AG09319 (cell line): ENCODE measurements around the gene MRPS12.

Experiments
- DNase-seq: peaks from one replicate; pipeline ENCODE4 v3.0.0-alpha.2; 2010; ENCODE audit warnings: low read depth; ENCODE audit errors: extremely low read depth
- TF ChIP-seq, protein P1 (sequence below): IDR thresholded peaks from 2 replicates; pipeline ENCODE4 v1.5.1; 2011; ENCODE audit warnings: low read depth, mild to moderate bottlenecking, inconsistent platforms, low read length, moderate library complexity

The MRPS12 gene

DNA sequence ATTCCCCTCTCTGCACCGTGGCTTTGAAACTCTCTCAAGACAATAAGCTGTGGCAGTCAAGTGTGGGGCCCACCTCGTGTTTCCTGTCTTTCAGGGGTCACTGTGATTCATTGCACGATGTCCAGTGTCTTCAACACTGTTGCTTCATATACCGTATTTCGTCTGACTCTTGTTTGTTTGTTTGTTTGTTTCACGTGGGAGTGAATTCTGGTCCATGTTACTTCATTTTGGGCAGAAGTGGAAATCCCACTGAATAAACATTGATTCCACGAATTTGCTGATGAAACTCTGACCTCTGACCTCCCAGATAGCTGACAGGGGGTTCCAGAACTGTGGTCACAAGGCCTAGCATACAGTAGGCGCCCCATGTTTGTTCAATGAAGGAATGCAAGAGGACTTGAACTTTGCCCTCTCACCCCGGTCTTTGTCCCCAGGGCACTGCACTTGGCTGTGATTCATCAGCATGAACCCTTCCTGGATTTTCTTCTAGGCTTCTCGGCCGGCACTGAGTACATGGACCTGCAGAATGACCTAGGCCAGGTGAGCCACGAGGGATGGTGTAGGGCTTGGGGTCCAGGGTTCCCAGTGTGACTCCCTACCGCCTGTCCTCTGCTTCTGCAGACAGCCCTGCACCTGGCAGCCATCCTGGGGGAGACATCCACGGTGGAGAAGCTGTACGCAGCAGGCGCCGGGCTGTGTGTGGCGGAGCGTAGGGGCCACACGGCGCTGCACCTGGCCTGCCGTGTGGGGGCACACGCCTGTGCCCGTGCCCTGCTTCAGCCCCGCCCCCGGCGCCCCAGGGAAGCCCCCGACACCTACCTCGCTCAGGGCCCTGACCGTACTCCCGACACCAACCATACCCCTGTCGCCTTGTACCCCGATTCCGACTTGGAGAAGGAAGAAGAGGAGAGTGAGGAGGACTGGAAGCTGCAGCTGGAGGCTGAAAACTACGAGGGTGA is 25.9 kb upstream of the MRPS12 start:
- TF ChIP-seq, protein P1, sequence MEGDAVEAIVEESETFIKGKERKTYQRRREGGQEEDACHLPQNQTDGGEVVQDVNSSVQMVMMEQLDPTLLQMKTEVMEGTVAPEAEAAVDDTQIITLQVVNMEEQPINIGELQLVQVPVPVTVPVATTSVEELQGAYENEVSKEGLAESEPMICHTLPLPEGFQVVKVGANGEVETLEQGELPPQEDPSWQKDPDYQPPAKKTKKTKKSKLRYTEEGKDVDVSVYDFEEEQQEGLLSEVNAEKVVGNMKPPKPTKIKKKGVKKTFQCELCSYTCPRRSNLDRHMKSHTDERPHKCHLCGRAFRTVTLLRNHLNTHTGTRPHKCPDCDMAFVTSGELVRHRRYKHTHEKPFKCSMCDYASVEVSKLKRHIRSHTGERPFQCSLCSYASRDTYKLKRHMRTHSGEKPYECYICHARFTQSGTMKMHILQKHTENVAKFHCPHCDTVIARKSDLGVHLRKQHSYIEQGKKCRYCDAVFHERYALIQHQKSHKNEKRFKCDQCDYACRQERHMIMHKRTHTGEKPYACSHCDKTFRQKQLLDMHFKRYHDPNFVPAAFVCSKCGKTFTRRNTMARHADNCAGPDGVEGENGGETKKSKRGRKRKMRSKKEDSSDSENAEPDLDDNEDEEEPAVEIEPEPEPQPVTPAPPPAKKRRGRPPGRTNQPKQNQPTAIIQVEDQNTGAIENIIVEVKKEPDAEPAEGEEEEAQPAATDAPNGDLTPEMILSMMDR = no peak
- DNase-seq = no peak

DNA sequence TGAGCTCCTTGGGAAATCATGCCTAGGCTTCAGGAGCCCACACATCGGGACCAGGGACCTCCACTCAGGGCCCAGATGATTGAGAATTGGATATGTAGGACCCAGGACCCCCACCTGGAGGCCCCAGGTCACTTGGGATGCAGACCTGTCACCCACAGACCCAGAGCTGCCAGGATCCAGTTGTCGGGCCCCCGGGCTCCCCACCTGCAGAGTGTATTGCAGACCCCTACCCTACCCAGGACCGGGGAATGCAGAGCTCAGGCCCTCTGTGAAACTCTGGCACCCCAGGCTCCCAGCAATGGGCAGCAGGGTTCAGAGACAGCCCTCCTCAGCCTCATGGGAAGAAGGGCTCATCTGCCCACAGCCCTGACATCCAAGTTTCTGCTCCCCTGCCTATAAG is 25.1 kb upstream of the MRPS12 start:
- DNase-seq = no peak

DNA sequence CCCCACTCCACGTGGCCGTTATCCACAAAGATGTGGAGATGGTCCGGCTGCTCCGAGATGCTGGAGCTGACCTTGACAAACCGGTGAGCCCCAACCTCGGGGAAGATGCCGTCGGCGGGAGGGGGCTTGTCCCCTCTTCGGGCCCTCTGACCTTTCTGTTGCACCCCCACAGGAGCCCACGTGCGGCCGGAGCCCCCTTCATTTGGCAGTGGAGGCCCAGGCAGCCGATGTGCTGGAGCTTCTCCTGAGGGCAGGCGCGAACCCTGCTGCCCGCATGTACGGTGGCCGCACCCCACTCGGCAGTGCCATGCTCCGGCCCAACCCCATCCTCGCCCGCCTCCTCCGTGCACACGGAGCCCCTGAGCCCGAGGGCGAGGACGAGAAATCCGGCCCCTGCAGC is 23.5 kb upstream of the MRPS12 start:
- TF ChIP-seq, protein P1 = no peak
- no peak for DNase-seq

More for the DNA sequence above, 25.1 kb upstream of the MRPS12 start:
- TF ChIP-seq, protein P1 = no peak

DNA sequence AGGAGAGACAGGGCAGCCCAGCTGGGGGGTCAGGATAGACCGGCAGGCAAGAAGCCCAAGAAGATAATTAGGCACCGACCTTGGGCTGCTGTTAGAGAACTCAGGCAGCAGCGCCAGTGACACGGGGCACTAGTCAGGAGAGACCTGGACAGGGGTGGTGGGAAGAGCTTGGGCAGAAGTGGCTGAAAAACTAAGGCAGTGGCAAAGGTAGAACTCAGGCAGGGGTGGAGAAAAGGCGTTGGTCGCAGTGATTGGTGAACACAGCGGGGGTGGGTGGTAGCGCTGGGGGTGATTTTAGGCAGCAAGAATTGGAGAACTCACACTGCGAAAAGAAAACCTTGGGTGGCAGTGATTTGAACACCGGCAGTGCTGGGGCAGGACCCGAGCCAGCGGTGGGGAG is 23.1 kb upstream of the MRPS12 start:
- TF ChIP-seq, protein P1 = no peak
- no peak for DNase-seq

DNA sequence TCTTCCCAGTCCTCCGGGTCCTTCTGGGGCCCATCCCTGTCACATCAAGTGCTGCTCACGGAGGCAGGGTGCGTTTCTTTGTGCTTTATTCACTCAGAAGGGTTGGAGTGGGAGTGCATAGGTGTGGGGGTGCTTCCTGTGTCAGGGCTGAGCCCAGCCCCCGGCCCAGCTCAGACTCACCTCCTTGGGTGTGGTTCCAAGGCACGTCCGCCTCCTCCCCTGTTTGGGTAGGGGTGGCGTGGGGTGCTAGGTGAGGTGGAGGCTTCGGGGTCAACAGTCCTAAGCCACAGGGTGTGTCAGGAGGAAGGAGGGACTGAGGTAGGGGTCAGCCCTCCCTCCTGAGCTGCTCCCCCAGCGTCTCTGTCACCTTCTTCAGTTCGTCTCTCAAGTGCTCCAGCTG is 21.8 kb upstream of the MRPS12 start:
- no peak for DNase-seq
- TF ChIP-seq, protein P1 = no peak

DNA sequence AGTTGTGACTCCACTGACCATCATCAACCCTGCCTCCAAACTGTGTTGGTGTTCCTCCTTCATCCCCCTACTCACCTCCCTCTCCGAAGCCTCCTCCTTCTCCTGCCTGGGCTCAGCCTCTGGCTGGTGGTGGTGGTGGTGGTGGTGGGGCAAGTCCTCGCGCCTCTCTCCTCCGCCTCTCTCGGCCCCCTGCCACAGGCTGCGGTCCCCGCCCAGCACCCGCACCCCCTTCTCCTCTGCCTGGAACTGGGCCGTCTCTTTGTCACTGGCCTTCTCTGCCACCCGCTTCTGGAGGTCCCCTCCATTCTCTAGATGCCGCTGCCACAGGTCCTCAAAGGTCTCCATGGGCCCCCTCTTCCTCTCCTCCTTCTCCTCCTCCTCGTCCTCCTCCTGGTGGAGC is 20.3 kb upstream of the MRPS12 start:
- no peak for DNase-seq
- TF ChIP-seq, protein P1 = no peak

DNA sequence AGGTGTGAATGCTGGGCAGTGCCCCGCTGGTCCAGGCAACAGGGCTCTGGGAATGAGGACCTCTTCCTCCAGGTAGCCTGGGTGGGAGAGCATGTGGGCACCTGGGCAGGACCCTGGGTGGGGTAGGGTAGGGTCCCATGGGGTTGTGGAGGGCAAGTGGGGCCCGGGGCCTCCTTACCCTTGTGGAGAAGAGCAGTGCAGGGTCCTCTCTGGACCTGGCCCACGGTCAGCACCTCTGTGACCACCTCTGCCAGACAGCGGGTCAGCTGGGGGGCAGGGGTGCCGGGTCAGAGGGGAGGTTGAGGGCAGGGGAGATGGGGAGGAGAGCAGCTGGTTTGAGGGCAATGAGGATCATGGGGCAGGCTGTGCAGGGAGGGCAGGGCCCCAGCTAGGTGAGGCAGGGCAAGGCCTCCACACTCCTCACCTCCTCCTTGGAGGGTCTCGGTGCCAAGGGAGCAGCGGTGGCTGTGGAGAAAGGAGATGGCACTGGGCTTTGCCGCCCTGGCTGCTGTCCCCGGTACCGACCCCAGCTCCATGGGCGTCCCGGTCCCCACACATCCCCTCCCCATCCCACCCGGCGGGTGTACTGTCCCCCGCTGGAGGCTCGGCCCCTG is 19.2 kb upstream of the MRPS12 start:
- DNase-seq = no peak
- TF ChIP-seq, protein P1 = no peak
